NK-92 (cell line): ENCODE data around the gene NHP2.
"Not testable (repeated sequence)": the region's sequence is repeated elsewhere in the genome, so short reads cannot be mapped to it uniquely, and the experiment has no call there.

Experiments used
- DNase-seq: peaks from one replicate; lab custom pipeline; 2025; ENCODE audit not compliant: unreplicated experiment; lab: John Stamatoyannopoulos, UW

Gene NHP2

GRCh38 chr5:178153530-178154340 lies at the start of gene NHP2:
Gene NHP2, minus strand, starts transcription at chr5:178153885. Its CDS starts 68 bp downstream, at chr5:178153817.
- DNase-seq: peak; percentile 53

GRCh38 chr5:178202541-178202940 lies 48.9 kb upstream of the NHP2 start:
- DNase-seq: no peak

GRCh38 chr5:178201927-178202235 lies 48.2 kb upstream of the NHP2 start:
- DNase-seq: no peak

GRCh38 chr5:178201221-178201926 lies 47.7 kb upstream of the NHP2 start:
- no peak for DNase-seq

- DNase-seq: no peak
Measured at GRCh38 chr5:178199581-178200434, 46.1 kb upstream of the NHP2 start.

- no peak for DNase-seq
Measured at GRCh38 chr5:178198706-178199105, 45.0 kb upstream of the NHP2 start.

- DNase-seq: not testable (repeated sequence)
Measured at GRCh38 chr5:178198151-178198550, 44.5 kb upstream of the NHP2 start.

GRCh38 chr5:178196986-178197385 lies 43.3 kb upstream of the NHP2 start:
- DNase-seq: no peak

GRCh38 chr5:178196281-178196812 lies 42.7 kb upstream of the NHP2 start:
- DNase-seq: no peak

GRCh38 chr5:178194026-178194425 lies 40.3 kb upstream of the NHP2 start:
- no peak for DNase-seq

- no peak for DNase-seq
Measured at GRCh38 chr5:178193251-178193809, 39.6 kb upstream of the NHP2 start.

- no peak for DNase-seq
Measured at GRCh38 chr5:178192787-178193186, 39.1 kb upstream of the NHP2 start.

GRCh38 chr5:178192244-178192643 lies 38.6 kb upstream of the NHP2 start:
- no peak for DNase-seq

GRCh38 chr5:178191661-178192060 lies 38.0 kb upstream of the NHP2 start:
- no peak for DNase-seq

GRCh38 chr5:178189433-178189832 lies 35.7 kb upstream of the NHP2 start:
- no peak for DNase-seq

- no peak for DNase-seq
Measured at GRCh38 chr5:178187014-178187413, 33.3 kb upstream of the NHP2 start, which contains the start of gene GMCL2. Gene GMCL2, minus strand, starts transcription at chr5:178187371. Its CDS starts 72 bp downstream, at chr5:178187299.

GRCh38 chr5:178186427-178186826 lies 32.7 kb upstream of the NHP2 start:
- no peak for DNase-seq

GRCh38 chr5:178182158-178182876 lies 28.6 kb upstream of the NHP2 start:
- no peak for DNase-seq

GRCh38 chr5:178180141-178180863 lies 26.6 kb upstream of the NHP2 start:
- DNase-seq: no peak

GRCh38 chr5:178177569-178177968 lies 23.9 kb upstream of the NHP2 start:
- no peak for DNase-seq
